Prostate gland (tissue), 2 donors: ENCODE data around the gene ELP1.

Experiments
- POLR2A ChIP-seq: fragments of 450-650 bp; IDR thresholded peaks from one replicate; pipeline ENCODE4 v1.6.1; 2016; ENCODE audit warnings: antibody characterized with exemption, mild to moderate bottlenecking
- TF ChIP-seq, protein P1 (sequence below), 4 experiments: fragments of 200-600 bp in 2 of 4; fragments of 450-650 bp in 2 of 4; sonication (generic) in 2 of 4; IDR thresholded peaks; 1 replicate in 3 of 4; 2 replicates in 1 of 4; pipeline ENCODE4 v1.5.1; 2016 to 2019; ENCODE audit warnings: antibody characterized with exemption in 4 of 4, mild to moderate bottlenecking in 2 of 4, moderate library complexity in 2 of 4

DNA sequence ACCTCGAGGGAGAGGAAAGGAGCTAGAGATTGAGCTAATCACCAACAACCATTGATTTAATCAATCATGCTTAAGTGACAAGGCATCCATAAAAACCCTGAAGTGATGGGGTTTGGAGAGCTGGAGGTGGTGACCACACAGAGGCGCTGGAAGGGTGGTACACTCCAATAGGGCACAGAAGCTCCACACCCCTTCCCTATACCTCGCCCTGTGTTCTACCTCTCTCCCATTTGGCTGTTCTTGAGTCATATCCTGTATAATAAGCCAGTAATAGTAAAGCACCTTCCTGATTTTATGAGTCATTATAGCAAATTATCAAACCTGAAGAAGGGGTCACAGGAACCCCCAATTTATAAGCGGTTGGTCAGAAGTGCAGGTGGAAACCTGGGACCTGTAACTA, 96.4 kb downstream of the ELP1 start:
- no peak for TF ChIP-seq POLR2A
- TF ChIP-seq, protein P1, sequence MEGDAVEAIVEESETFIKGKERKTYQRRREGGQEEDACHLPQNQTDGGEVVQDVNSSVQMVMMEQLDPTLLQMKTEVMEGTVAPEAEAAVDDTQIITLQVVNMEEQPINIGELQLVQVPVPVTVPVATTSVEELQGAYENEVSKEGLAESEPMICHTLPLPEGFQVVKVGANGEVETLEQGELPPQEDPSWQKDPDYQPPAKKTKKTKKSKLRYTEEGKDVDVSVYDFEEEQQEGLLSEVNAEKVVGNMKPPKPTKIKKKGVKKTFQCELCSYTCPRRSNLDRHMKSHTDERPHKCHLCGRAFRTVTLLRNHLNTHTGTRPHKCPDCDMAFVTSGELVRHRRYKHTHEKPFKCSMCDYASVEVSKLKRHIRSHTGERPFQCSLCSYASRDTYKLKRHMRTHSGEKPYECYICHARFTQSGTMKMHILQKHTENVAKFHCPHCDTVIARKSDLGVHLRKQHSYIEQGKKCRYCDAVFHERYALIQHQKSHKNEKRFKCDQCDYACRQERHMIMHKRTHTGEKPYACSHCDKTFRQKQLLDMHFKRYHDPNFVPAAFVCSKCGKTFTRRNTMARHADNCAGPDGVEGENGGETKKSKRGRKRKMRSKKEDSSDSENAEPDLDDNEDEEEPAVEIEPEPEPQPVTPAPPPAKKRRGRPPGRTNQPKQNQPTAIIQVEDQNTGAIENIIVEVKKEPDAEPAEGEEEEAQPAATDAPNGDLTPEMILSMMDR (IDR thresholded peaks at IDR 0.05) = no peak
